GM12874 (cell line): ENCODE results near the gene CNDP2.
A peak's percentile ranks its signal among the peaks of the same experiment; 100 is the strongest.

Experiments used
- CTCF ChIP-seq: IDR thresholded peaks from 2 replicates; pipeline ENCODE4 v1.5.1; 2011; ENCODE audit warnings: low read depth, mild to moderate bottlenecking, control low read depth, low read length, moderate library complexity; ENCODE audit not compliant: insufficient read depth

The CNDP2 gene

GRCh38 chr18:74476140-74476539 is 20.0 kb upstream of the CNDP2 start:
- TF ChIP-seq CTCF: peak; percentile 51; the same call in 1 of the 2 replicates

GRCh38 chr18:74477771-74478170 is 18.4 kb upstream of the CNDP2 start:
- TF ChIP-seq CTCF: no peak

DNA sequence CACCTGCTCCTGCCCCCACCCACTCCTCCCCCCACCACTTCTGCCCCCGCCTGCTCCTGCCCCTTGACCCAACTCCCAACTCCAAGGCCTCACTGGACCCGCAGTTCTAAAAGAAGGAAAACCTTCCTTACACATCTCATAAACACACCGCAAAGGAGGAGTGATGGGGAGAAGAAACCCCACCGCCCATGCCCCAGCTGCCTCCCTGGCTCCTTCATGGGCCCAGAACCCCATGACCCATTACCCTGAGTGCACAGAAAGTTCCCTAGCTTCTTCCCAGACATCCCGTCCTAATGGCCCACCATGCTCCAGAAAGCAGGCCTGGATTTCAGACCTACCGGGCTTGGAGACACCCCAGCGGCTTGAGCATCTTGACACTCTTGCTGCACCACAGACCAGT is 17.8 kb upstream of the CNDP2 start:
- no peak for TF ChIP-seq CTCF

GRCh38 chr18:74478880-74479279 is 17.3 kb upstream of the CNDP2 start:
- no peak for TF ChIP-seq CTCF

- no peak for TF ChIP-seq CTCF
Observed at GRCh38 chr18:74479486-74480148, 16.5 kb upstream of the CNDP2 start.

DNA sequence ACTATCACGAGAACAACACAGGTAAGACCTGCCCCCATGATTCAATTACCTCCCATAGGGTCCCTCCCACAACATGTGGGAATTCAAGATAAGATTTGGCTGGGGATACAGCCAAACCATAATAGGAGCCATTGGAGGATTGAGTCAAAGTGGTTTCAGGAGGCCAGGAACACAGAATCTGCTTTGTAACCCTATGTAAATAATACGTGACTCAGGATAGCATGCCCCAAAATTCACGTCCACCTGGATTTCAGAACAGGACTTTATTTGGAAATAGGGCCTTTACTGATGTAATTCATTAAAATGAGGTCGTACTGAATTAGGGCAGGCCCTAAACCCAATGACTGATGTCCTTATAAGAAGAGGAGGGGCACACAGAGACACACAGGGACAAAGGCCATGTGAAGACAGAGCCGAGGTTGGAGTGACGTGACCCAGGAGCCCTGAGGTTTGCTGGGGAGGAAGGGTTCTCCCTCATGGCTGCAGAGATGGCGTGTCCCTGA is 16.0 kb upstream of the CNDP2 start:
- TF ChIP-seq CTCF: no peak

GRCh38 chr18:74482697-74483096 is 13.5 kb upstream of the CNDP2 start:
- TF ChIP-seq CTCF: no peak
